GM21526 (cell line): ENCODE results near the gene CTNNBIP1.
"Not testable (repeated sequence)": the region's sequence is repeated elsewhere in the genome, so short reads cannot be mapped to it uniquely, and the experiment has no call there.

Experiments used
- ATAC-seq: cut with Tn5 transposase; IDR thresholded peaks from one replicate; pipeline ENCODE4 v1.9.1; 2021; ENCODE audit warnings: moderate library complexity; ENCODE audit not compliant: unreplicated experiment, low FRiP score

CTNNBIP1 gene

GRCh38 chr1:9910076-9910422 lies at the start of gene CTNNBIP1:
CTNNBIP1 (minus strand) TSS chr1:9910269; CDS start chr1:9872064, 38,205 bp downstream.
- ATAC-seq, result peak; percentile 67

- no peak for ATAC-seq
Observed at GRCh38 chr1:9957726-9958125, 47.7 kb upstream of the CTNNBIP1 start.

GRCh38 chr1:9946315-9946714 lies 36.2 kb upstream of the CTNNBIP1 start:
- no peak for ATAC-seq

- peak; percentile 86 for ATAC-seq
Observed at GRCh38 chr1:9942939-9943788, 33.1 kb upstream of the CTNNBIP1 start, which contains the start of the genes LZIC and NMNAT1. LZIC (minus strand) TSS chr1:9943391; CDS start chr1:9936619, 6,772 bp downstream. NMNAT1 (plus strand) TSS chr1:9943475; CDS start chr1:9972074, 28,599 bp downstream.

GRCh38 chr1:9942399-9942938 lies 32.4 kb upstream of the CTNNBIP1 start:
- ATAC-seq, result peak; percentile 48

GRCh38 chr1:9929431-9930385 lies 19.6 kb upstream of the CTNNBIP1 start:
- no peak for ATAC-seq

- ATAC-seq, result no peak
Observed at GRCh38 chr1:9927259-9927658, 17.2 kb upstream of the CTNNBIP1 start.

GRCh38 chr1:9922342-9922741 lies 12.3 kb upstream of the CTNNBIP1 start:
- ATAC-seq, result no peak

GRCh38 chr1:9920606-9921005 lies 10.5 kb upstream of the CTNNBIP1 start:
- ATAC-seq, result no peak

GRCh38 chr1:9917901-9918300 lies 7.8 kb upstream of the CTNNBIP1 start:
- ATAC-seq, result no peak

- not testable (repeated sequence) for ATAC-seq
Observed at GRCh38 chr1:9917495-9917894, 7.4 kb upstream of the CTNNBIP1 start.

- no peak for ATAC-seq
Observed at GRCh38 chr1:9916452-9916851, 6.4 kb upstream of the CTNNBIP1 start.

GRCh38 chr1:9914610-9914937 lies 4.5 kb upstream of the CTNNBIP1 start:
- ATAC-seq, result no peak

GRCh38 chr1:9912264-9912936 lies 2.3 kb upstream of the CTNNBIP1 start:
- no peak for ATAC-seq

GRCh38 chr1:9910423-9911178 lies 532 bp upstream of the CTNNBIP1 start:
- ATAC-seq, result peak; percentile 91

GRCh38 chr1:9909234-9910046 lies 629 bp downstream of the CTNNBIP1 start:
- peak; percentile 13 for ATAC-seq

GRCh38 chr1:9908871-9909233 lies 1.2 kb downstream of the CTNNBIP1 start:
- ATAC-seq, result no peak

- ATAC-seq, result no peak
Observed at GRCh38 chr1:9907441-9907840, 2.6 kb downstream of the CTNNBIP1 start.

- ATAC-seq, result no peak
Observed at GRCh38 chr1:9906466-9906865, 3.6 kb downstream of the CTNNBIP1 start.
